Measurements from ENCODE around the gene CENPT.
A peak's percentile ranks its signal among the peaks of the same experiment; 100 is the strongest.

Gene CENPT

GRCh38 chr16:67847064-67847861, at the start of gene CENPT:
Gene CENPT, minus strand, starts transcription at chr16:67847693. Its CDS starts 13,834 bp downstream, at chr16:67833859.
- DNase-seq, result no peak

DNA sequence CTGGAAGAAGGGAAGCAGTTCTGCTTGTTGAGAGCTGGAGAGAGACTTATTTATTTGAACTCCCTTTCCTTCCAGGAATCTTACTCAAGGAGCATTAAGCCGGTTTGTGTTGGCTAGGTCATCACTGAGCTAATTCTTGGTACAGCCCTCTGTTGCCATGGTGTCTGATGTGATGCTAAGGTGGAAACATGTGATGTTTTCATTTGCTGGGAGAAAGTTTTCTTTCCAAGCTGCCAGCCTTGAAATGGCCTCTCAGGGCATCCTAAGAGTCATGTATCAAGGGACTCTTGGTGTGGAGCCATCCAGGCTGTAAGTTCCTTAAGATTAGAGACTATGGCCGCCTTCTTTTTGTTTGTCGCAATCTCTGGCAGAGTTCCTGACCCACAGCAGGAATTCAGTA, 49.7 kb upstream of the CENPT start:
- DNase-seq, result no peak

GRCh38 chr16:67893743-67894399, 46.4 kb upstream of the CENPT start:
- DNase-seq, result no peak

DNA sequence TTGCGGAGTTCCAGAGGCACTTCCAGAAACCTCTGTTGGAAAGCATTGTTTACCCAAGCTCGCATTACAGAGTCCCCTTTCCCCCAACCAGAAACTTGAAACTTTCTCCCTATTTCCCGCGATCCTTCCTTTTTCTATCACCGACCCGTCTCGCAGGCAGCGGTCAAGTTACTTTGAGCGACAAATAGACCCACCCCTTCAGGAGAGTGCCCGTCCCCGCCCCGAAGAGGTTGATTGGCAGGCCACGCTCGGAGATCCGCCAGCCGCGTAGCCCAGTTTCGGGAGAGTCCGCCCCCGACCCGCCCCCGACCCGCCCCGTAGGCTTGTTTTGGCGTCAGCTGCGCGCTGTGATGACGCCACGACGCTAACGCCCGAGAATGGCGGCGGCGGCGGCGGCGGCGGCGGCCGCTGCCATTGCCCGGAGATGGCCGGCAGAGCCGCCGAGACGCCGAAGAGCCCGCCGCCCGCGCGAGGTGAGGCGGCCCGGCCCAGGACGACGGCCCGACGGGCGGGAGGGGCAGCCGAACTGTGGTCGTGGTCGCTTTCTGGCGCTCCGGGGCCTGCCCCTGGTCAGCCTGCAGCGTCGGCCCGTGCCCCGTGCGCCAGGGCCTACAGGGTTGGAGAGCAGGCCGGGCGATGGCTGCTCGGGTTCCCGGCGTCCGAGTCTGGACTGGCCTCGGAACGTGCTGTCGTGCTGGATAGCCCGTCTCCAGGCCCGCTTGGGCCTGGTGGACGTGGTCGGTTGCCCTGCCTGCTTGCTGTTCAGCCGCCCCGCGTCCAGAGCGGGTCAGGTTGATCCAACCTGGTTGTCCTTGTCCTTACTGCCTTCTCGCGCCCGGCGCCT, 45.6 kb upstream of the CENPT start, which contains the start of gene PSKH1:
Gene PSKH1, plus strand, starts transcription at position 356 of the 844 bp plus-strand sequence. CDS start 15,496 bp downstream, outside the sequence.
- peak; percentile 91 for DNase-seq

GRCh38 chr16:67892375-67892774, 44.9 kb upstream of the CENPT start:
- no peak for DNase-seq

DNA sequence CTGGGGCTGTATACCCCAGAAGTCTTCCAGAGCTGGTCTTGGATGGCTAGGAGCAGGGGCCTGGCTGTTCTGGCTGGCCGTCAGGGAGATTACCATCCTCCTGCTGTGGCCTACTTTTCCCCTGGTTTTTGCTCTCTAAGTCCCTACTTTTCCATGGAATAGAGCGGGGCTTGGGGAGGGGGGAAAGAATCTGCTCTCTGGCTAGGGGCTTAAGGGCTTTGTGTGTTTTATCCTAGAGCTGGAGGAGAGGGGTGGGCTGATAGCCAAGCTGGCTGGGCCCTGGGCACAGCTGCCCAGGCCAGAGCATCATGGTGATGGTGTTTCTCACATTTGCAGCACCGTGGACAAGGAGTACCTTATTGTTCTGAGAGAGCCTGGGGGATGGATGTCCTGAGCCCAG, 40.8 kb upstream of the CENPT start:
- DNase-seq, result no peak

GRCh38 chr16:67886387-67886786, 38.9 kb upstream of the CENPT start:
- no peak for DNase-seq

GRCh38 chr16:67885976-67886375, 38.5 kb upstream of the CENPT start:
- DNase-seq, result no peak

- no peak for DNase-seq
Measured at GRCh38 chr16:67885545-67885944, 38.1 kb upstream of the CENPT start.

GRCh38 chr16:67884684-67885083, 37.2 kb upstream of the CENPT start, which contains the start of gene NRN1L:
Gene NRN1L, plus strand, starts transcription at chr16:67884885. Its CDS starts 19 bp downstream, at chr16:67884904.
- DNase-seq, result no peak

DNA sequence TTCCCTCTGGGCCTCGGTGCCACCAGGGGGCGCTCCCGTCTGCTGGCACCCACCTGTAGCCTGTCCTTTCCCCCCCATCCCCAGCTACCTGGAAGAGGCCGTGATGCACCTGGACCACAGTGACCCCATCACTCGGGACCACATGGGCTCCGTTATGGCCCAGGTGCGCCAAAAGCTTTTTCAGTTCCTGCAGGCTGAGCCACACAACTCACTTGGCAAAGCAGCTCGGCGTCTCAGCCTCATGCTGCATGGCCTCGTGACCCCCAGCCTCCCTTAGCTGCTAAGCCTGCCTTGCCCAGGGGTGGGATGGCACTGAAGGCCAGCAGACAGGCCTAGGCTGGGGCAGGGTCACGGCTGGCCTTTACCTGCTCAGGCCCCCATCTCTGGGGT, 36.4 kb upstream of the CENPT start:
- peak; percentile 68 for DNase-seq

DNA sequence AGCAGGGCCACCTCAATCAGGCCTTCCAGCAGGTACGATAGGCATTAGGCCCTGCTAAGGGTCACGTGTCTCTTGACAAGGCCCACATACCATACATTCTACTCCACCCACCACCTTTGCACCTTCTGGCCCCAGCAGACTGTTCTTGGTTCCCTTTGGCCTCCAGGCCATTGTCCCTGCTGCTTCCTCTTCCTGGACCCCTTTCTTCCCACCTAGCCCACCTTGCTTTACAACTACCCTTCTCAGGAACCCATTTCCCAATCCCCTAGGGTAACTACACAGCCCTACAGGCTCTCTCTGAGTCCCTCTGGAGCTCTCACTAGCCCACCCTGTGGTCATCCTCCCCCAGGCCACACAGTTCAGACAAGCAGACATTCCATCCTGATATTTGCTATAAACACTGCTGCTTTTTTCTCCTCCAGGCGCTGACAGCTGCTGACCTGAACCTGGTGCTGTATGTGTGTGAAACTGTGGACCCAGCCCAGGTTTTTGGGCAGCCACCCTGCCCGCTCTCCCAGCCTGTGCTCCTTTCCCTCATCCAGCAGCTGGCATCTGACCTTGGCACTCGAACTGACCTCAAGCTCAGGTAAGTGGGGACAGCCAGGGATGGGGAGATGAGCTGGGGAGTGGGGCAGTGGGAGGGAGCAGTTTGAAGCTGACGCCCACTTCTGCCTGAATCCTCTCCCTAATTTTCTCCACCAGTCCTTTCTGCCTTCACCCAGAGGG, 35.8 kb upstream of the CENPT start:
- DNase-seq, result no peak

DNA sequence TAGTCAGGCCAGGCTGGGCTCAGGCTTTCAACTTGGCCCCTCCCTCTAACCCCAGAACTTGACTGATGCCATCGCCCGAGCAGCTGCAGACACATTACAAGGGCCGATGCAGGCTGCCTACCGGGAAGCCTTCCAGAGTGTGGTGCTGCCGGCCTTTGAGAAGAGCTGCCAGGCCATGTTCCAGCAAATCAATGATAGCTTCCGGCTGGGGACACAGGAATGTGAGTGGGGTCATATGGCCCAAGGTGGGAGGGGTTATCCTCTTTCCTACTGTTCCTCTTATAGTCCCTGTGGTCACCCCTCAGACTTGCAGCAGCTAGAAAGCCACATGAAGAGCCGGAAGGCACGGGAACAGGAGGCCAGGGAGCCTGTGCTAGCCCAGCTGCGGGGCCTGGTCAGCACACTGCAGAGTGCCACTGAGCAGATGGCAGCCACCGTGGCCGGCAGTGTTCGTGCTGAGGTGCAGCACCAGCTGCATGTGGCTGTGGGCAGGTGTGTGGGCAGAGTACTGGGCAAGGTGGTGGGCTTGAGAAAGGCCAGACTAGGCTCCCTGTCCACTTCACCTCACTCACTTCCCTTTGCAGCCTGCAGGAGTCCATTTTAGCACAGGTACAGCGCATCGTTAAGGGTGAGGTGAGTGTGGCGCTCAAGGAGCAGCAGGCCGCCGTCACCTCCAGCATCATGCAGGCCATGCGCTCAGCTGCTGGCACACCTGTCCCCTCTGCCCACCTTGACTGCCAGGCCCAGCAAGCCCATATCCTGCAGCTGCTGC, 35.1 kb upstream of the CENPT start:
- no peak for DNase-seq

GRCh38 chr16:67881621-67882161, 34.2 kb upstream of the CENPT start:
- DNase-seq, result no peak

- no peak for DNase-seq
Measured at GRCh38 chr16:67880584-67880983, 33.1 kb upstream of the CENPT start.

DNA sequence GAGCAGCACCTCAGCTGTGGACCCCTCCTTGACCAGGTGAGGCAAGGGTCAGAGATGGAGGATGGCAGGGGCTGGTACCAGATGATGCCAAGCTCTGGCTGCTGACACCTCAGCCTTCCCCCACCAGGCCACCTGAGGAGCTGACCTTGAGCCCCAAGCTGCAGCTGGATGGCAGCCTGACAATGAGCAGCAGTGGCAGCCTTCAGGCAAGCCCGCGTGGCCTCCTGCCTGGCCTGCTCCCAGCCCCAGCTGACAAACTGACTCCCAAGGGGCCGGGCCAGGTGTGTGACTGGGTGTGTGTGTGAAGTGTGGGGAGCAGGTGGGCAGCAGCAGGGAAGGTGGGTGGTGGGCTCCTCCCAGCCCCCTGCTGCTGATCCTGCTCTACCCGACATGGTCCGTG, 32.4 kb upstream of the CENPT start:
- DNase-seq, result no peak

DNA sequence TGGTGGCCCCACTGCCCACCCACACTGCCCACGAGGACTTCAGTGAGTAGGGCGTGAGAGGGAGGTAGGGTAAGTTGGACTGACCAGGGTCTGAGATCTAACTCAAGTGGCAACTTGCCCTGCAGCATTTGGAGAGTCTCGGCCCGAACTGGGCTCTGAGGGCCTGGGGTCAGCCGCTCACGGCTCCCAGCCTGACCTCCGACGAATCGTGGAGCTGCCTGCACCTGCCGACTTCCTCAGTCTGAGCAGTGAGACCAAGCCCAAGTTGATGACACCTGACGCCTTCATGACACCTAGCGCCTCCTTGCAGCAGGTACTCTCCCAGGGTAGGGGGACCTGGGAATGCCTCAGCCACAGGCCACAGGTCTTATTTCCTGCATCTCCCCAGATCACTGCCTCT, 32.0 kb upstream of the CENPT start:
- DNase-seq, result no peak

DNA sequence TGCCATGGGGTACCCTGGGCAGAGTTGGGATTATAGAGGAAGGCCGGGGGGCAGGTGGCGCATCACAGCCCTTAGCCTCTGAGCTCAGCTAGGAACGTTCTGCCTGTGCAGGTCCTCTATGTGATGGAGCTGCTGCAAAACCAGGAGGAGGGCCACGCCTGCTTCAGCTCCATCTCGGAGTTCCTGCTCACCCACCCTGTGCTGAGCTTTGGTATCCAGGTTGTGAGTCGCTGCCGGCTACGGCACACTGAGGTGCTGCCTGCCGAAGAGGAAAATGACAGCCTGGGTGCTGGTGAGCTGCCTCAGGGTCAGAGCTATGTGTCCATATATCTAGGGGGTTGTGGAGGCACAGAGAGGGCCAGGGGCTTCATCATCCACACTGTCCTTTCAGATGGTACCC, 31.4 kb upstream of the CENPT start:
- DNase-seq, result no peak

DNA sequence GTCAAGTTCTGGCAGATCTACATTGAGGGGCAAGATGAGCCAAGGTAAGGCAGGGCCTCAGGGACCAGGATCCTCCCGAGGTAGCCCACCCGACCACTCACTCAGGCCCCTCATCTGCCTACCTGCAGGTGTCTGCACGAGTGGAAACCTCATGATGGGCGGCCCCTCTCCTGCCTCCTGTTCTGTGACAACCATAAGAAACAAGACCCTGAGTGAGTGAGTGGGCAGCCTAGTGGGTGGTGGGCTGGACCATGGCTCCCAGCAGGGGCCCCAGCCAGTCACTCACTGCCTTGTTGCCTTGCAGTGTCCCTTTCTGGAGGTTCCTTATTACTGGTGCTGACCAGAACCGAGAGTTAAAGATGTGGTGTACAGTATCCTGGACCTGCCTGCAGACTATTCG, 30.7 kb upstream of the CENPT start:
- DNase-seq, result no peak

- DNase-seq, result no peak
Measured at GRCh38 chr16:67877064-67877463, 29.6 kb upstream of the CENPT start.

DNA sequence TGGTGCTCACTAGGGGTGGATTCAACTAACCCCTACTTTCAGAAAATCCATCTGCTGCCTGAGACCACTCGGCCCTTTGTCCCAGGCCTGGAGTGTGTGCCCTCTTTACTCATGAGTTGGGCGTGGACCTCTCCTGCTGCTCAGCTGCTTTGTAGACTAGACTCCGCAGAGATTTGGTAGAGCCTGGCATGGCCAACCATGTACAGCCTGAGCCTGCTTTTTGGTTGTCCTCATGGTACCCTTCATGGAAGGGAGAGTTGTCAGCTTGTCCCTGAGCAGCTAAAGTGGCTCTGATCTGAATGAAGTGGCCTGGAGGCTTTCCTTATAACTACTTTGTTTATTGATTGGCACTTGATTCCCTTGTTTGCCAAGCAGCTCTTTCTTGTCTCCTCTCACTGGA, 26.9 kb upstream of the CENPT start:
- DNase-seq, result no peak
